Measurements from ENCODE around the gene NOX3. TPM values are rescaled to one million over a fixed set of nuclear protein-coding genes. Genes with fewer than 3 reads are reported as not detected.
"Not testable (repeated sequence)": the region's sequence is repeated elsewhere in the genome, so short reads cannot be mapped to it uniquely, and the experiment has no call there.

Gene NOX3
- total RNA-seq, 1 experiment from 2014 or later: not detected

GRCh38 chr6:155493694-155494143 lies 38.1 kb upstream of the NOX3 start:
- Histone ChIP-seq H2AFZ (ENCODE audit: low read length) (no peak overlapping the region), H3K9me2 (replicated peaks; ENCODE audit: insufficient read depth, low read length) (no peaks in the 10 kb centered on the region), H3K4me3 (ENCODE audit: low read length) (no peak overlapping the region), H3K4me1 (ENCODE audit: low read length) (peaks cover 16% of the 10 kb centered on the region), H3K79me2 (ENCODE audit: low read length) (no peaks in the 10 kb centered on the region), H3K27me3 (ENCODE audit: low read length) (peaks cover 3% of the 10 kb centered on the region; the same call in 1 of the 2 replicates), H3K9ac (ENCODE audit: low read length) (no peak overlapping the region), H3K9me3 (ENCODE audit: low read length) (no peaks in the 10 kb centered on the region), H3K27ac (ENCODE audit: low read length) (no peak overlapping the region), H3K36me3 (ENCODE audit: insufficient read depth, low read length) (no peaks in the 10 kb centered on the region), H3K4me2 (ENCODE audit: low read depth, low read length, poor library complexity, severe bottlenecking) (no peak overlapping the region), H4K20me1 (ENCODE audit: insufficient read depth, low read depth, low read length) (no peaks in the 10 kb centered on the region)
- DNase-seq: peak; percentile 54

GRCh38 chr6:155493026-155493693 lies 37.5 kb upstream of the NOX3 start:
- no peak for DNase-seq
- Histone ChIP-seq H3K9me3 (ENCODE audit: low read length) (no peaks in the 10 kb centered on the region), H3K27me3 (ENCODE audit: low read length) (peaks cover 3% of the 10 kb centered on the region; the same call in 1 of the 2 replicates), H3K4me1 (ENCODE audit: low read length) (peaks cover 16% of the 10 kb centered on the region), H3K9me2 (replicated peaks; ENCODE audit: insufficient read depth, low read length) (no peaks in the 10 kb centered on the region), H2AFZ (ENCODE audit: low read length) (no peak overlapping the region), H4K20me1 (ENCODE audit: insufficient read depth, low read depth, low read length) (no peaks in the 10 kb centered on the region), H3K36me3 (ENCODE audit: insufficient read depth, low read length) (no peaks in the 10 kb centered on the region), H3K79me2 (ENCODE audit: low read length) (no peaks in the 10 kb centered on the region), H3K27ac (ENCODE audit: low read length) (no peak overlapping the region), H3K4me3 (ENCODE audit: low read length) (no peak overlapping the region), H3K9ac (ENCODE audit: low read length) (no peak overlapping the region), H3K4me2 (ENCODE audit: low read depth, low read length, poor library complexity, severe bottlenecking) (no peak overlapping the region)

GRCh38 chr6:155492061-155492735 lies 36.6 kb upstream of the NOX3 start:
- Histone ChIP-seq H3K79me2 (ENCODE audit: low read length) (no peaks in the 10 kb centered on the region), H3K36me3 (ENCODE audit: insufficient read depth, low read length) (no peaks in the 10 kb centered on the region), H3K9me3 (ENCODE audit: low read length) (no peaks in the 10 kb centered on the region), H3K4me2 (ENCODE audit: low read depth, low read length, poor library complexity, severe bottlenecking) (no peak overlapping the region), H4K20me1 (ENCODE audit: insufficient read depth, low read depth, low read length) (no peaks in the 10 kb centered on the region), H2AFZ (ENCODE audit: low read length) (no peak overlapping the region), H3K4me1 (ENCODE audit: low read length) (peaks cover 16% of the 10 kb centered on the region), H3K9ac (ENCODE audit: low read length) (no peak overlapping the region), H3K27me3 (ENCODE audit: low read length) (peaks cover 3% of the 10 kb centered on the region; the same call in 1 of the 2 replicates), H3K4me3 (ENCODE audit: low read length) (no peak overlapping the region), H3K27ac (ENCODE audit: low read length) (no peak overlapping the region), H3K9me2 (replicated peaks; ENCODE audit: insufficient read depth, low read length) (no peaks in the 10 kb centered on the region)
- no peak for DNase-seq

GRCh38 chr6:155491421-155491820 lies 35.8 kb upstream of the NOX3 start:
- Histone ChIP-seq H4K20me1 (ENCODE audit: insufficient read depth, low read depth, low read length) (no peaks in the 10 kb centered on the region), H3K4me2 (ENCODE audit: low read depth, low read length, poor library complexity, severe bottlenecking) (no peak overlapping the region), H2AFZ (ENCODE audit: low read length) (no peak overlapping the region), H3K9me2 (replicated peaks; ENCODE audit: insufficient read depth, low read length) (no peaks in the 10 kb centered on the region), H3K27ac (ENCODE audit: low read length) (no peak overlapping the region), H3K27me3 (ENCODE audit: low read length) (peaks cover 3% of the 10 kb centered on the region; the same call in 1 of the 2 replicates), H3K9me3 (ENCODE audit: low read length) (no peaks in the 10 kb centered on the region), H3K36me3 (ENCODE audit: insufficient read depth, low read length) (no peaks in the 10 kb centered on the region), H3K79me2 (ENCODE audit: low read length) (no peaks in the 10 kb centered on the region), H3K4me3 (ENCODE audit: low read length) (no peak overlapping the region), H3K9ac (ENCODE audit: low read length) (no peak overlapping the region), H3K4me1 (ENCODE audit: low read length) (peaks cover 16% of the 10 kb centered on the region)
- no peak for DNase-seq

GRCh38 chr6:155488197-155488596 lies 32.6 kb upstream of the NOX3 start:
- H3K27ac ChIP-seq (ENCODE audit: low read length); H3K79me2 ChIP-seq (ENCODE audit: low read length); H3K36me3 ChIP-seq (ENCODE audit: insufficient read depth, low read length); H2AFZ ChIP-seq (ENCODE audit: low read length); H3K9me3 ChIP-seq (ENCODE audit: low read length); H3K27me3 ChIP-seq (ENCODE audit: low read length); H3K4me2 ChIP-seq (ENCODE audit: low read depth, low read length, poor library complexity, severe bottlenecking); H3K9me2 ChIP-seq (replicated peaks; ENCODE audit: insufficient read depth, low read length); H4K20me1 ChIP-seq (ENCODE audit: insufficient read depth, low read depth, low read length); H3K4me1 ChIP-seq (ENCODE audit: low read length); H3K9ac ChIP-seq (ENCODE audit: low read length); H3K4me3 ChIP-seq (ENCODE audit: low read length); DNase-seq: not testable (repeated sequence)

- H3K9me3 ChIP-seq (ENCODE audit: low read length): no peaks in the 10 kb centered on the region
- H4K20me1 ChIP-seq (ENCODE audit: insufficient read depth, low read depth, low read length): no peaks in the 10 kb centered on the region
- H3K4me1 ChIP-seq (ENCODE audit: low read length): no peaks in the 10 kb centered on the region; the same call in 1 of the 2 replicates
- H3K27me3 ChIP-seq (ENCODE audit: low read length): peaks cover 2% of the 10 kb centered on the region; the same call in 1 of the 2 replicates
- no peak overlapping the region for H2AFZ ChIP-seq (ENCODE audit: low read length)
- H3K36me3 ChIP-seq (ENCODE audit: insufficient read depth, low read length): no peaks in the 10 kb centered on the region
- no peaks in the 10 kb centered on the region for H3K79me2 ChIP-seq (ENCODE audit: low read length)
- DNase-seq: no peak
- no peak overlapping the region for H3K4me2 ChIP-seq (ENCODE audit: low read depth, low read length, poor library complexity, severe bottlenecking)
- no peaks in the 10 kb centered on the region for H3K9me2 ChIP-seq (replicated peaks; ENCODE audit: insufficient read depth, low read length)
- H3K4me3 ChIP-seq (ENCODE audit: low read length): no peak overlapping the region
- H3K9ac ChIP-seq (ENCODE audit: low read length): no peak overlapping the region
- no peak overlapping the region for H3K27ac ChIP-seq (ENCODE audit: low read length)
Measured at GRCh38 chr6:155487371-155488130, 31.9 kb upstream of the NOX3 start.

GRCh38 chr6:155486721-155487294 lies 31.2 kb upstream of the NOX3 start:
- H3K4me3 ChIP-seq (ENCODE audit: low read length): no peak overlapping the region
- no peak overlapping the region for H3K27ac ChIP-seq (ENCODE audit: low read length)
- no peaks in the 10 kb centered on the region for H3K36me3 ChIP-seq (ENCODE audit: insufficient read depth, low read length)
- H2AFZ ChIP-seq (ENCODE audit: low read length): no peak overlapping the region
- no peaks in the 10 kb centered on the region for H3K79me2 ChIP-seq (ENCODE audit: low read length)
- H3K9me2 ChIP-seq (replicated peaks; ENCODE audit: insufficient read depth, low read length): no peaks in the 10 kb centered on the region
- H3K9me3 ChIP-seq (ENCODE audit: low read length): no peaks in the 10 kb centered on the region
- no peaks in the 10 kb centered on the region for H4K20me1 ChIP-seq (ENCODE audit: insufficient read depth, low read depth, low read length)
- H3K9ac ChIP-seq (ENCODE audit: low read length): no peak overlapping the region
- no peaks in the 10 kb centered on the region for H3K27me3 ChIP-seq (ENCODE audit: low read length)
- H3K4me1 ChIP-seq (ENCODE audit: low read length): no peaks in the 10 kb centered on the region; the same call in 1 of the 2 replicates
- DNase-seq: no peak
- no peak overlapping the region for H3K4me2 ChIP-seq (ENCODE audit: low read depth, low read length, poor library complexity, severe bottlenecking)

GRCh38 chr6:155485756-155486155 lies 30.1 kb upstream of the NOX3 start:
- Histone ChIP-seq H3K27me3 (ENCODE audit: low read length) (no peaks in the 10 kb centered on the region), H3K36me3 (ENCODE audit: insufficient read depth, low read length) (no peaks in the 10 kb centered on the region), H2AFZ (ENCODE audit: low read length) (no peak overlapping the region), H3K27ac (ENCODE audit: low read length) (no peak overlapping the region), H3K9ac (ENCODE audit: low read length) (no peak overlapping the region), H3K4me3 (ENCODE audit: low read length) (no peak overlapping the region), H4K20me1 (ENCODE audit: insufficient read depth, low read depth, low read length) (no peaks in the 10 kb centered on the region), H3K4me1 (ENCODE audit: low read length) (no peaks in the 10 kb centered on the region; the same call in 1 of the 2 replicates), H3K9me3 (ENCODE audit: low read length) (no peaks in the 10 kb centered on the region), H3K79me2 (ENCODE audit: low read length) (no peaks in the 10 kb centered on the region), H3K9me2 (replicated peaks; ENCODE audit: insufficient read depth, low read length) (no peaks in the 10 kb centered on the region), H3K4me2 (ENCODE audit: low read depth, low read length, poor library complexity, severe bottlenecking) (no peak overlapping the region)
- no peak for DNase-seq
